Prostate gland (tissue), 2 donors: Measurements from ENCODE around the gene REN. TPM values are rescaled to one million over a fixed set of nuclear protein-coding genes. Genes with fewer than 3 reads are reported as not detected.

Experiments
- DNase-seq: peaks from one replicate; pipeline ENCODE4 v3.0.0-alpha.2; 2019; ENCODE audit warnings: low spot score
- H3K27ac ChIP-seq, 2 donors: fragments of 200-600 bp; sonication (generic); 2 replicates each; pipeline ENCODE4 v1.5.1; 2017 to 2019
- H3K27me3 ChIP-seq: fragments of 200-600 bp; sonication (generic); replicated peaks from 2 replicates; pipeline ENCODE4 v1.5.1; 2019; ENCODE audit not compliant: insufficient read depth
- H3K36me3 ChIP-seq, 2 donors: fragments of 200-600 bp; sonication (generic); 1 replicate in 1 of 2; 2 replicates in 1 of 2; pipeline versions ENCODE4 v1.5.1 to v1.8.1; 2017 to 2019
- H3K4me1 ChIP-seq: fragments of 200-600 bp; sonication (generic); replicated peaks from 2 replicates; pipeline ENCODE4 v1.5.1; 2019
- H3K4me3 ChIP-seq, 2 donors: fragments of 200-600 bp; sonication (generic); 2 replicates each; pipeline ENCODE4 v1.5.1; 2017 to 2019
- H3K9me3 ChIP-seq: fragments of 200-600 bp; sonication (generic); 2 replicates; pipeline ENCODE4 v1.5.1; 2017
- CTCF ChIP-seq, 4 experiments: fragments of 200-600 bp in 2 of 4; fragments of 450-650 bp in 2 of 4; sonication (generic) in 2 of 4; IDR thresholded peaks; 1 replicate in 3 of 4; 2 replicates in 1 of 4; pipeline ENCODE4 v1.5.1; 2016 to 2019; ENCODE audit warnings: antibody characterized with exemption in 4 of 4, mild to moderate bottlenecking in 2 of 4, moderate library complexity in 2 of 4
- POLR2A ChIP-seq: fragments of 450-650 bp; IDR thresholded peaks from one replicate; pipeline ENCODE4 v1.6.1; 2016; ENCODE audit warnings: antibody characterized with exemption, mild to moderate bottlenecking
- POLR2AphosphoS5 ChIP-seq: sonication (generic); formaldehyde crosslinking; IDR thresholded peaks from one replicate; pipeline ENCODE4 v1.6.1; 2017; ENCODE audit warnings: antibody characterized with exemption
- WGBS: methylation state at CpG from one replicate; pipeline ENCODE4 v1.1.5; 2018; 5-methylcytosine and 5-hydroxymethylcytosine counted together
- intact Hi-C: fragments of 100-400 bp; cut with DNase I; formaldehyde crosslinking; loops from one replicate; pipeline ENCODE4 v1.14.2; 2022
- total RNA-seq, 2 donors: library from RNA; depleted of rRNA; stranded (reverse); fragments of >200 nt; gene quantifications; one replicate each; pipeline ENCODE4 v1.1.0, GENCODE V29; 2016

The REN gene
- total RNA-seq, 2 donors from 2014 or later = 0.36 TPM; not detected in 1

- intact Hi-C loops = no loop called here
- no peaks in the 10 kb centered on the region for H3K36me3 ChIP-seq
- 100% methylated on average over 1 of the region's 1 CpG for WGBS
- no peak for DNase-seq
- no peak overlapping the region for H3K4me3 ChIP-seq
- H3K27ac ChIP-seq = no peak overlapping the region
- no peaks in the 10 kb centered on the region for H3K9me3 ChIP-seq
- H3K4me1 ChIP-seq = peaks cover 33% of the 10 kb centered on the region
- no peak for TF ChIP-seq CTCF (IDR thresholded peaks at IDR 0.05)
- TF ChIP-seq POLR2A = no peak
- TF ChIP-seq POLR2AphosphoS5 = no peak
- no peaks in the 10 kb centered on the region for H3K27me3 ChIP-seq
Measured at GRCh38 chr1:204106825-204107224, 59.3 kb downstream of the REN start.

GRCh38 chr1:204105131-204105515 is 61.0 kb downstream of the REN start:
- Histone ChIP-seq H3K36me3 (no peaks in the 10 kb centered on the region), H3K4me3 (no peak overlapping the region), H3K9me3 (no peaks in the 10 kb centered on the region), H3K27me3 (no peaks in the 10 kb centered on the region), H3K27ac (no peak overlapping the region), H3K4me1 (peaks cover 42% of the 10 kb centered on the region)
- WGBS = 81% methylated on average over 6 of the region's 6 CpGs
- no peak for DNase-seq
- TF ChIP-seq POLR2A (no peak), CTCF (IDR thresholded peaks at IDR 0.05) (no peak), POLR2AphosphoS5 (no peak)
- intact Hi-C loops = no loop called here

Other genes starting within 250 kb of the REN start
- 10 to 100 TPM; 91.9 to 95.9 TPM for gene SOX13, start 93.2 kb downstream of the REN start, total RNA-seq
- 10 to 100 TPM; 25.3 to 84.5 TPM for gene ETNK2, start 14.3 kb downstream of the REN start, total RNA-seq
- gene KISS1, start 30.2 kb upstream of the REN start, total RNA-seq = 1 to 10 TPM in 1 of 2 donors, not detected in 1; 6.0 TPM
- 1 to 10 TPM; 3.0 to 3.6 TPM for gene GOLT1A, start 47.7 kb upstream of the REN start, total RNA-seq
- 10 to 100 TPM; 24.5 to 49.3 TPM for gene PLEKHA6, start 193.6 kb upstream of the REN start, total RNA-seq
- gene PPP1R15B, start 245.5 kb upstream of the REN start, total RNA-seq = 10 to 100 TPM; 43.5 to 45.0 TPM